ENCODE results near the gene DIRAS3.

The DIRAS3 gene

DNA sequence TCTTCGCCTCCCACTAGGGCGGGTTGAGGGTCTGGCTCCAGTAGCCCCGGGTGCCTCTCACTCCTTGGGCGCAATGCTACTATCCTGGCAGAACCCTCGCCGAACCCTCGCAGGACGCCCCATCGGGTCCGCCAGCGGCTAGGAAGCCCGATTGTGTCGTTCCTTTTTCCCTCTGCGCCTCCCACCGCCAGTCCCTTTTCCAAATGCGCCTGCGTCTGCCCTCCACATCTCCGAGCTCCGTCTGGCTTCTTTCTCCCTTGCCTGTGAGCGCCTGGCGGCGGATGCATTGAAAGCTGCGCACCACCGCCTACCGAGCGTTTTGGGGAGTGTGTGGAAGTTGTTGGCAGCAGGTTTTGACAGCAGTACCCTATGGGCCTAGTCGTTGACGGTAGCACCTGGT lies 1.0 kb upstream of the DIRAS3 start:
- H3K27me3 ChIP-seq (ENCODE audit: control insufficient read depth, insufficient read depth, low read length), result peaks cover 15% of the 10 kb centered on the region

DNA sequence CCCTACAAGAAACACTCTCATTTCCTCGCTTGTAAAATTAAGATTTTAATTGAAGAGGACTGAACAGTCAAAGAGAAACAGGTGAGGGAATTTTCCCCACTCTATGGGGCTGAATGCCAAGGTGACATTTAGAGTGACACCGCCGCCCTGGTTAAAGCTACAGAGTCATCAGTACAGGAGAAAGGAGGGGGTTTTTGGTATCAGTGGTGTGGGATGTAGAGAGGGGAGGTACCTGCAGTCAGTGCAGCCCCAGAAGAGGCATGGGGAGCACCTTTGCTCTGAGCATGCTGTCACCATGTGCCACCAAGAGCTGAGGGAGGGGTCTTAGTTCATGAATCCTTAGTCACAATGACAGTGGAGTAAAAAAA lies 2.8 kb downstream of the DIRAS3 start:
- no peak overlapping the region for H3K9ac ChIP-seq (ENCODE audit: low read length)
- no peaks in the 10 kb centered on the region for H3K9me3 ChIP-seq (ENCODE audit: control insufficient read depth, low read length)
- peaks cover 4% of the 10 kb centered on the region for H3K4me1 ChIP-seq (ENCODE audit: control insufficient read depth, insufficient read depth, low read length)
- H3K27me3 ChIP-seq (ENCODE audit: control insufficient read depth, insufficient read depth, low read length), result peaks cover 15% of the 10 kb centered on the region
- H3K36me3 ChIP-seq (ENCODE audit: control insufficient read depth, insufficient read depth, low read length), result no peaks in the 10 kb centered on the region
- H3K4me3 ChIP-seq (ENCODE audit: low read length), result no peak overlapping the region

More for the DNA sequence above, 1.0 kb upstream of the DIRAS3 start:
- H3K4me3 ChIP-seq (ENCODE audit: low read length), result no peak overlapping the region
- H3K4me1 ChIP-seq (ENCODE audit: control insufficient read depth, insufficient read depth, low read length), result peaks cover 4% of the 10 kb centered on the region
- no peaks in the 10 kb centered on the region for H3K9me3 ChIP-seq (ENCODE audit: control insufficient read depth, low read length)
- no peak overlapping the region for H3K9ac ChIP-seq (ENCODE audit: low read length)
- H3K36me3 ChIP-seq (ENCODE audit: control insufficient read depth, insufficient read depth, low read length), result no peaks in the 10 kb centered on the region

DNA sequence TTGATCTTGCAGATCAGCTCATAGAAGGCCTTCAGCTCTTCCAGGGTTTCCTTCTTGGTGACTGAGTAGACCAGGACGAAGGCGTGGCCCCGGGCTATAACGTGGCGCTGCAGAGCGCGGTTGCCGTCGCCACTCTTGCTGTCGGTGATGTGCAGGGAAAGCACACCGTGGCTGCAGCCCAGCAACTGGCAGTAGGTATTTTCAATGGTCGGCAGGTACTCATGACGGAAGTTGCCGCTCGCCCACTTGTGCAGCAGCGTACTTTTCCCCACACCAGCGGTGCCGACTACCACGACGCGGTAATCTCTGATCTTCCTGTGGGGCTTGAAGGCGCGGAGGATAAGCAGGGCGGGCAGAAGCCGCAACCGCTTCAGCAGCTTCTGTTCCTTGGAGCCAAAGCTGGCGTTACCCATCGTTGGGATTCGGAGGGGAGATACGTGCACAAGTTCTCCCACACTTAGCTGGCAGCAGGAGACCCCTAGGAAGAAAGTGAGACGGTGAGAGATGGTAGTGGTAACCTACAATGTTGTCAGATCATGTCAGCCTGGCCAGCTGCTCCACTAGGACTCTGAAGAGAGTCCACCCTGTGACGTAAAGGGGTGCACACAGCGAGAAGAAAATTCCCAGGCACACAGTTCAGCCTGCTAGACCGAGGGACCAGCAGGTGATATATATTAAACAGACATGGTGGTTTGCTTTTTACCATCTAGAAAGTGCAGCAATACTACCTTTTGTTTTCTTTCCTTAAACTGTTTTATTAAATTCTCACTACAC lies 3.4 kb downstream of the DIRAS3 start:
- H3K4me3 ChIP-seq (ENCODE audit: low read length), result no peak overlapping the region
- H3K36me3 ChIP-seq (ENCODE audit: control insufficient read depth, insufficient read depth, low read length), result no peaks in the 10 kb centered on the region
- H3K9me3 ChIP-seq (ENCODE audit: control insufficient read depth, low read length), result no peaks in the 10 kb centered on the region
- peaks cover 15% of the 10 kb centered on the region for H3K27me3 ChIP-seq (ENCODE audit: control insufficient read depth, insufficient read depth, low read length)
- no peak overlapping the region for H3K9ac ChIP-seq (ENCODE audit: low read length)
- peaks cover 4% of the 10 kb centered on the region for H3K4me1 ChIP-seq (ENCODE audit: control insufficient read depth, insufficient read depth, low read length)

DNA sequence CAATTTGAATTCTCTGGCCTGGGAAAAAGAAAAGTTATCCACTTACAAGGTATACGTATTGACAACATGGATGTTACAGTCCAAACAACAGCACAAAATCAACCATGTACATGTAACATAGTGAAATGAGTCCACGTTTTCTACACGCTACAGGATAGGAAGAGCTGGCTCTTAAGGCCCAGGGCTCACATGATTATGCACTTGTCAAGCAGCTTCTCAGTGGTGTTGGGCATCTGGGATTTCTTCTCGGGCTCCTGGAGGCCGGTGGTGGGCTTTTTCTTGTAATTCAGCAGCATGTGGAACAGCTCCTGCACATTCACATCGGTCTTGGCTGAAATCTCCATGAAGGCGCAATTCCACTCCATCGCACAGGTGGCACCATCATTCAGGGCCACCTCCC lies 4.0 kb downstream of the DIRAS3 start:
- H3K36me3 ChIP-seq (ENCODE audit: control insufficient read depth, insufficient read depth, low read length), result no peaks in the 10 kb centered on the region
- H3K9me3 ChIP-seq (ENCODE audit: control insufficient read depth, low read length), result no peaks in the 10 kb centered on the region
- peaks cover 15% of the 10 kb centered on the region for H3K27me3 ChIP-seq (ENCODE audit: control insufficient read depth, insufficient read depth, low read length)
- H3K9ac ChIP-seq (ENCODE audit: low read length), result no peak overlapping the region
- peaks cover 4% of the 10 kb centered on the region for H3K4me1 ChIP-seq (ENCODE audit: control insufficient read depth, insufficient read depth, low read length)
- no peak overlapping the region for H3K4me3 ChIP-seq (ENCODE audit: low read length)

DNA sequence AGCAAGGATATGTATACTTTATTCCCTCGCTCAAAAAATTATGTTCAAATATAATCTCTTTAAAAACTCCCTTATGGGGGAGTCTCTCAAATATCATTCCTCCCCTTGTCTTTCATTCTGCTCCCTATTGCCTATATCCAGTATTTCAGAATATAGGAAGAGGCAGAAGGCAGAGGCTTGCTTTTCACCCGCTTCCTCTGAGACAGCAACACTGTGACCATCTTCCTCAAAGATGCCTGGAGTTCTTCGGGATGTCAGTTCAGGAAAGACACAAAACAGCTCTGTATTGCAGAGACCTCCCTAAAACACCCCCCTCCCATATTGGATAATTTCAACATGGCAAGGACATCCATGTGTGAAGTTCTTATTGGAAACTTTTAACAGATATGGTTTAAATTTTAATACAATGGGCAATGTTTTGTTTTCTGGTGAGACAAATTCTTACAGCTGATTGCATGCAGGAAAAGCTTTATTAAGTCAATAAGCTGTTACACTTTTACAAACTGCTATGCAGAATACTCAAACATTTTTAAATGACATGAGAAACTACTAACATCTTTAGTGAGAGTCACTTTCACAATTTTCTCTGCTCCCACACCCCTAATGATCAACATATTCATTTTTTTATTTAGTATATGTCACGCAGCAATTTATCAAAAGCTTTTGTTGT lies 4.8 kb downstream of the DIRAS3 start:
- Histone ChIP-seq H3K4me3 (ENCODE audit: low read length) (no peak overlapping the region), H3K9me3 (ENCODE audit: control insufficient read depth, low read length) (no peaks in the 10 kb centered on the region), H3K36me3 (ENCODE audit: control insufficient read depth, insufficient read depth, low read length) (no peaks in the 10 kb centered on the region), H3K9ac (ENCODE audit: low read length) (no peak overlapping the region), H3K4me1 (ENCODE audit: control insufficient read depth, insufficient read depth, low read length) (peaks cover 4% of the 10 kb centered on the region), H3K27me3 (ENCODE audit: control insufficient read depth, insufficient read depth, low read length) (peaks cover 13% of the 10 kb centered on the region)

DNA sequence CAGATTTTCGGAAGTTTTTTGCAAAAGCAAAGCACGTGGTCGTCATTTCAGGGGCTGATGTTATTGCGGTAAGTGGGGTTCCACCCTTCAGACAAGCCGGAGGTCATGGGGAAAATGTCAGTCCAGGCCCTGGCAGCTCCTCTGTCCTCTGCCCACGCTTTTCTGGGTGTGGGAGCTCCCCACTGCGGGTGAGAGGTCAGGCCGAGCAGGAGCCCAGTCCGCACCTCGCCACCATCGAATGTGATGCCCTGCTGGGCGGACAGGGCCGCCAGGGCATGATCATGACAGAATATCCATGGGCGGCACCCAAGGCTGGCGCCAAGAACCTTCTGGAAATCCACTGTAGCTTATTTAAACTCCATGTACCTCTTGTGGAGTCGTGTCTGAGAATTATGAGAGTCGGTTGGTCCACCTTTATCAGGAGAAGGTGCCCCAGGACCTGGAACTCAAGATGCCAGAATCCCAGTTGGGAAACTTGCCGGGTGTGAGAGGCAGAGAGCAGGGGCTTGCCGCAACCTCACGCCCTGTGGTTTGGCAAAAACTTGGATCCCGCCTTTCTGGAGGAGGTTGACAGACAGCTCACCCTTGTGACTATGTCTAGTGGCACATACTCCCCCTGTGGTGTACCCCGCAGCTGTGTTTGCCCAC lies 6.9 kb downstream of the DIRAS3 start:
- H3K27me3 ChIP-seq (ENCODE audit: control insufficient read depth, insufficient read depth, low read length), result peaks cover 4% of the 10 kb centered on the region
- H3K36me3 ChIP-seq (ENCODE audit: control insufficient read depth, insufficient read depth, low read length), result no peaks in the 10 kb centered on the region
- no peak overlapping the region for H3K9ac ChIP-seq (ENCODE audit: low read length)
- no peak overlapping the region for H3K4me3 ChIP-seq (ENCODE audit: low read length)
- no peaks in the 10 kb centered on the region for H3K9me3 ChIP-seq (ENCODE audit: control insufficient read depth, low read length)
- H3K4me1 ChIP-seq (ENCODE audit: control insufficient read depth, insufficient read depth, low read length), result no peaks in the 10 kb centered on the region

DNA sequence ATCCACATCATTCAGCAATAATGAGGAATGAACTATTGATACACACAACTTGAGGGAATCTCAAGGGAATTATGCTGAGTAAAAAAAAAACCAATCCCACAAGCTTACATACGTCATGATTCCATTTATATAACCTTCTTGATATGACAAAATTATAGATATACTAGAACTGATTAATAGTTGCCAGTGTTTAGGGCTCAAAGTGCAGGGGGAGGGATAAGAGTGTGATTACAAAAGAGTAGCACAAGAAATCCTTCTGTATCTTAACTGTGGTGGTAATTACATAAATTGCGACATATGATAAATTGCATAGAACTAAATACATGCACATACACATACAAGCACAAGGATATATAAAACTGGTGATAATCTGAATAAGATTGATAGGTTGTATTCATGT lies 13.5 kb downstream of the DIRAS3 start:
- no peaks in the 10 kb centered on the region for H3K27me3 ChIP-seq (ENCODE audit: control insufficient read depth, insufficient read depth, low read length)
- H3K36me3 ChIP-seq (ENCODE audit: control insufficient read depth, insufficient read depth, low read length), result no peaks in the 10 kb centered on the region
- H3K4me3 ChIP-seq (ENCODE audit: low read length), result no peak overlapping the region
- no peaks in the 10 kb centered on the region for H3K9me3 ChIP-seq (ENCODE audit: control insufficient read depth, low read length)
- H3K9ac ChIP-seq (ENCODE audit: low read length), result no peak overlapping the region
- H3K4me1 ChIP-seq (ENCODE audit: control insufficient read depth, insufficient read depth, low read length), result no peaks in the 10 kb centered on the region

DNA sequence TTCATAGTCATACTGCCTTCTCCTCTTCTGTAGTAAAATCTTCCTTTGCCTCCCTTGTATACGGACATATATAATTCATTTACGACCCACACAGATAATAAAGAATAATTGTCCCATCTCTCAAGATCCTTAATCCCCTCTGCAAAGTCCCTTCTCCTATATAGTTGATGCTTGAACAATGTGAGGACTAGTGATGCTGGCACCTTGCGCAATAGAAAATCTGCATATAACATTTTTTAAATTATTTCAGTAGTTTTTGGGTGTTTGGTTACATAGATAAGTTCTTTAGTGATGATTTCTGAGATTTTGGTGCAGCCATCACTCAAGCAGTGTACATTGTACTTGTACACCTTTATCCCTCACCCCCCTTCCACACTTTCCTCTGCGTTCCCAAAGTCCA lies 21.0 kb downstream of the DIRAS3 start:
- Histone ChIP-seq H3K27me3 (ENCODE audit: control insufficient read depth, insufficient read depth, low read length) (no peaks in the 10 kb centered on the region), H3K9ac (ENCODE audit: low read length) (no peak overlapping the region), H3K36me3 (ENCODE audit: control insufficient read depth, insufficient read depth, low read length) (no peaks in the 10 kb centered on the region), H3K4me1 (ENCODE audit: control insufficient read depth, insufficient read depth, low read length) (no peaks in the 10 kb centered on the region), H3K9me3 (ENCODE audit: control insufficient read depth, low read length) (no peaks in the 10 kb centered on the region), H3K4me3 (ENCODE audit: low read length) (no peak overlapping the region)

DNA sequence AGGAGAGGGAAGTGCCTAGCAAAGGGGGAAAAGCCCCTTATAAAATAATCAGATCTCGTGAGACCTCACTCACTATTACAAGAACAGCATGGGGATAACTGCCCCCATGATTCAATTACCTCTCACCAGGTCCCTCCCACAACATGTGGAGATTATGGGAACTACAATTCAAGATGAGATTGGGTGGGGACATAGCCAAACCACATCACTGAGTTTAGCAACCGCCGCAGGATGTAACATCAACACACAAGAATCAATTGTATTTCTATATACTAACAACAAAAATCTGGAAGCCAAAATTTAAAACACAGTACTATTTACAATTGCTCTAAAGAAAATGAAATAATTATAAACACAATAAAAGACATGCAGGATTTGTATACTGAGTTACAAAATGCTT lies 21.9 kb downstream of the DIRAS3 start:
- Histone ChIP-seq H3K9me3 (ENCODE audit: control insufficient read depth, low read length) (no peaks in the 10 kb centered on the region), H3K27me3 (ENCODE audit: control insufficient read depth, insufficient read depth, low read length) (no peaks in the 10 kb centered on the region), H3K36me3 (ENCODE audit: control insufficient read depth, insufficient read depth, low read length) (no peaks in the 10 kb centered on the region), H3K4me3 (ENCODE audit: low read length) (no peak overlapping the region), H3K4me1 (ENCODE audit: control insufficient read depth, insufficient read depth, low read length) (no peaks in the 10 kb centered on the region), H3K9ac (ENCODE audit: low read length) (no peak overlapping the region)

DNA sequence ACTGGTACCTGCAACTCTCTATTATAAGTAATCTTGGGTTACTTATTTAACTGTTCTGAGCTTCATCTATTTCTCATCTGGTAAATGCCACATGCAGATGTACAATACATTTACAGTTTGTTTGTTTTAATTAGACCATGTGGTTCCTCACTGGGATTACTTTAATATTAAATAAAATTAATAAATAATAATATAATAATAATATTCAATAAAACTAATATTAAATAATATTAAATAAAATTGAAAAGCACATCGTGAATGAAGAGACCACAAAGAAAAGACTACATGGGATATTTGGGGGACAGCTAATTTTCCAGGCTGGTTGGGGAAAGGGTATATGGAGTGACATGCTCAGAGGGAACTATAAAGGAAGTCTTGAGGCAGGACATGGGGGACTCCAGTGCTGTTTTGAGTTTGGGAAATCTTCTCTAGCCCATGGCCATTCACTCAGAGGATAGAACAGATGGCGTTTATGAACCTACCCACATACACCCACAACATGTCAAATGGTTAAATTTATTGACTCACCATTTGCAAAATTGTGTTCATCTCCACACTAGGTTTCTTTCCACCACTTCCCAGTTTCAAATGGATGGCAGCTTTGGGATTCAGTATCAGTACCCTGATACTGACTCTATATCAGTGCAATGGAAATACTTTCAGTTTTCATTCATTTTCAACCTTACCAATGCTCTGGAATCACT lies 25.6 kb downstream of the DIRAS3 start:
- Histone ChIP-seq H3K27me3 (ENCODE audit: control insufficient read depth, insufficient read depth, low read length) (no peaks in the 10 kb centered on the region), H3K9ac (ENCODE audit: low read length) (no peak overlapping the region), H3K4me1 (ENCODE audit: control insufficient read depth, insufficient read depth, low read length) (no peaks in the 10 kb centered on the region), H3K4me3 (ENCODE audit: low read length) (no peak overlapping the region), H3K36me3 (ENCODE audit: control insufficient read depth, insufficient read depth, low read length) (no peaks in the 10 kb centered on the region), H3K9me3 (ENCODE audit: control insufficient read depth, low read length) (no peaks in the 10 kb centered on the region)

DNA sequence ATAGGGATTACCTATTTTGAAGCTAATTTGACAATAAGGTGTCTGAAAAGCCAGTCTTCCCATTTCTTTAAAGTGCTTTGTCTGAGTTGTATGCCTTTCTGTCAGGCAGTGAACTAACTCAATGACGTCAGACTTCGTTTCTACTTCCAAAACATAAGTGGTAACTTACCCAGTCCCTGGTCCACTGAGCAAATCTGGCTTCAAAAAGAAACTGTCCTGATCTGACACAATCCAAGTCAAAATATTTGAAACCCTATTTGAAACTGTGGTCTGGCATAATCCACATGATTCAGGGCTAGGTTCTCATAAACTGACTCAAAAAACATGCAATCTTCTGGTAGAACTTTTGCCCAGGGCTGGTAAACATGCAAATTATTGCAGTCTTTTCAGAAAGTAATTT lies 34.0 kb downstream of the DIRAS3 start:
- no peaks in the 10 kb centered on the region for H3K9me3 ChIP-seq (ENCODE audit: control insufficient read depth, low read length)
- H3K27me3 ChIP-seq (ENCODE audit: control insufficient read depth, insufficient read depth, low read length), result no peaks in the 10 kb centered on the region
- H3K9ac ChIP-seq (ENCODE audit: low read length), result no peak overlapping the region
- no peak overlapping the region for H3K4me3 ChIP-seq (ENCODE audit: low read length)
- H3K36me3 ChIP-seq (ENCODE audit: control insufficient read depth, insufficient read depth, low read length), result no peaks in the 10 kb centered on the region
- H3K4me1 ChIP-seq (ENCODE audit: control insufficient read depth, insufficient read depth, low read length), result no peaks in the 10 kb centered on the region

DNA sequence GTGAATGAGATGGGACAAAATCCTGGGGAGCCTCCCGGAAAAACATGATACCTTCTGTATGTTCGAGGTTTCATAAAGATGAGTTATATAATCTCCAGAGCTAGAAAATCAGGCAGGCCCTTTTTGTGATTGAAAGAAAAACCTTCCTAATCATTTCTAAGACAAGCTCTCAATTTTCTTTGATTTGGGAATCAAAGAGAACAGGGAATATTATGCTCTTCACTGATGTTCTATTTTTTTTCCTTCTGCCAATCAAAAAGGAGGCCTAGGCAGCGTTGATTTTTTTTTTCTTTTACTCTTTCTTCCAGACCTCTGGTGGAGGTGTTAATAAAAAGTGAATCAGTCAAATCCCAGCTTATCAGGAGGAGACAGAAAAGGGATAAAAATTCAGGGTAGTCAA lies 34.5 kb downstream of the DIRAS3 start:
- Histone ChIP-seq H3K9ac (ENCODE audit: low read length) (no peak overlapping the region), H3K4me3 (ENCODE audit: low read length) (no peak overlapping the region), H3K36me3 (ENCODE audit: control insufficient read depth, insufficient read depth, low read length) (no peaks in the 10 kb centered on the region), H3K27me3 (ENCODE audit: control insufficient read depth, insufficient read depth, low read length) (no peaks in the 10 kb centered on the region), H3K9me3 (ENCODE audit: control insufficient read depth, low read length) (no peaks in the 10 kb centered on the region), H3K4me1 (ENCODE audit: control insufficient read depth, insufficient read depth, low read length) (no peaks in the 10 kb centered on the region)
